OCI-LY7 (cell line): Measurements from ENCODE around the gene HDAC9. TPM values are rescaled to one million over a fixed set of nuclear protein-coding genes. Genes with fewer than 3 reads are reported as not detected.

ENCODE experiments used
- BruUV-seq: library from RNA; stranded (reverse); fragments of 400-500 nt; replicated peaks from 2 replicates; lab custom pipeline; 2021; lab: Mats Ljungman, UMichigan
- CTCF ChIA-PET: fragments of 300-600 bp; sonication (Branson Sonifier 250); formaldehyde crosslinking; loops from one replicate; lab custom pipeline; 2022; ENCODE audit warnings: antibody characterized with exemption; ENCODE audit not compliant: unreplicated experiment; lab: Charles Lee
- POLR2A ChIA-PET: fragments of 300-600 bp; sonication (Branson Sonifier 250); formaldehyde crosslinking; loops from one replicate; lab custom pipeline; 2022; ENCODE audit warnings: antibody characterized with exemption; lab: Charles Lee
- DNase-seq: peaks from one replicate; pipeline ENCODE4 v3.0.0-alpha.2; 2015; ENCODE audit warnings: low spot score
- H2AFZ ChIP-seq: fragments of 200-600 bp; sonication (generic), shearing (Covaris generic); 2 replicates; pipeline ENCODE4 v1.6.1; 2014; ENCODE audit warnings: mild to moderate bottlenecking, antibody characterized with exemption, low read length, moderate library complexity
- H3K27ac ChIP-seq: fragments of 200-600 bp; sonication (generic); 2 replicates; pipeline ENCODE4 v1.5.1; 2014; ENCODE audit warnings: mixed run types, low read depth, mild to moderate bottlenecking, moderate library complexity, low read length, inconsistent platforms; ENCODE audit not compliant: poor library complexity, severe bottlenecking
- H3K36me3 ChIP-seq: fragments of 200-600 bp; sonication (generic); 2 replicates; pipeline ENCODE4 v1.6.1; 2014; ENCODE audit warnings: mild to moderate bottlenecking, antibody characterized with exemption, low read length, moderate library complexity, mixed read lengths; ENCODE audit not compliant: insufficient read depth
- H3K4me1 ChIP-seq: fragments of 200-600 bp; sonication (generic); 2 replicates; pipeline ENCODE4 v1.5.1; 2014; ENCODE audit warnings: mild to moderate bottlenecking, low read length; ENCODE audit not compliant: insufficient read depth, poor library complexity, severe bottlenecking
- H3K4me2 ChIP-seq: fragments of 200-600 bp; sonication (generic); 2 replicates; pipeline ENCODE4 v1.6.1; 2014; ENCODE audit warnings: mild to moderate bottlenecking, low read length
- H3K4me3 ChIP-seq: fragments of 200-600 bp; sonication (generic); 2 replicates; pipeline ENCODE4 v1.5.1; 2014; ENCODE audit warnings: mild to moderate bottlenecking, low read depth, low read length; ENCODE audit not compliant: poor library complexity, severe bottlenecking
- H3K79me2 ChIP-seq: fragments of 200-600 bp; sonication (generic); 2 replicates; pipeline ENCODE4 v1.6.1; 2016; ENCODE audit warnings: low read depth, mild to moderate bottlenecking, low read length, moderate library complexity, mixed read lengths; ENCODE audit not compliant: insufficient read depth
- H3K9me2 ChIP-seq: fragments of 200-600 bp; sonication (generic); 2 replicates; pipeline ENCODE4 v1.6.1; 2016; ENCODE audit warnings: mild to moderate bottlenecking, low read length, mixed read lengths; ENCODE audit not compliant: insufficient read depth
- H3K9me3 ChIP-seq: fragments of 200-600 bp; sonication (generic); 2 replicates; pipeline ENCODE4 v1.6.1; 2014; ENCODE audit warnings: mild to moderate bottlenecking, mixed run types, low read length, mixed read lengths
- H4K20me1 ChIP-seq: fragments of 200-600 bp; sonication (generic); 2 replicates; pipeline ENCODE4 v1.6.1; 2014; ENCODE audit warnings: mild to moderate bottlenecking, antibody characterized with exemption, low read length, moderate library complexity, mixed read lengths; ENCODE audit not compliant: insufficient read depth
- CTCF ChIP-seq: fragments of 200-600 bp; sonication (generic); conservative IDR thresholded peaks from 2 replicates; pipeline ENCODE4 v1.5.1; 2014; ENCODE audit warnings: mild to moderate bottlenecking, antibody characterized with exemption, low read length, moderate library complexity, mixed read lengths
- EZH2phosphoT487 ChIP-seq: fragments of 200-600 bp; sonication (generic); IDR thresholded peaks from 2 replicates; pipeline ENCODE4 v1.6.1; 2018; ENCODE audit warnings: low read depth, borderline replicate concordance, mild to moderate bottlenecking, mixed run types, antibody characterized with exemption, low read length, moderate library complexity, mixed read lengths
- intact Hi-C: fragments of 100-400 bp; cut with micrococcal nuclease; formaldehyde crosslinking; loops from one replicate; pipeline ENCODE4 v1.10.0; 2022; ENCODE audit not compliant: unreplicated experiment
- total RNA-seq, 2 experiments: library from RNA; depleted of rRNA in 1 of 2; stranded (reverse); fragments of >200 nt in 1 of 2; shearing (Covaris generic) in 1 of 2; gene quantifications; 2 replicates each; pipeline ENCODE4 v1.2.3, GENCODE V29; 2014 to 2022

Gene HDAC9
- total RNA-seq, 2 experiments from 2014 or later = 58.8 to 91.7 TPM

GRCh38 chr7:18941207-18941606, 445.7 kb downstream of the HDAC9 start:
- TF ChIP-seq EZH2phosphoT487 (no peak), CTCF (no peak)

GRCh38 chr7:18948521-18948920, 453.0 kb downstream of the HDAC9 start:
- Histone ChIP-seq H3K4me1 (no peaks in the 10 kb centered on the region), H3K9me2 (no peaks in the 10 kb centered on the region), H4K20me1 (no peaks in the 10 kb centered on the region), H3K36me3 (no peaks in the 10 kb centered on the region), H3K79me2 (no peaks in the 10 kb centered on the region), H3K4me3 (no peak overlapping the region), H3K9me3 (no peaks in the 10 kb centered on the region), H3K27ac (no peak overlapping the region), H3K4me2 (no peak overlapping the region), H2AFZ (no peak overlapping the region)
- POLR2A ChIA-PET = no interaction called here
- intact Hi-C loops = no loop called here
- CTCF ChIA-PET = no interaction called here
- BruUV-seq = no TSS peak
- TF ChIP-seq CTCF (no peak), EZH2phosphoT487 (no peak)
- DNase-seq = no peak

More at GRCh38 chr7:18941207-18941606, 445.7 kb downstream of the HDAC9 start:
- Histone ChIP-seq H3K4me2 (no peak overlapping the region), H3K4me1 (no peaks in the 10 kb centered on the region), H3K4me3 (no peak overlapping the region), H4K20me1 (no peaks in the 10 kb centered on the region), H3K79me2 (no peaks in the 10 kb centered on the region), H3K36me3 (no peaks in the 10 kb centered on the region), H3K9me3 (no peaks in the 10 kb centered on the region), H3K9me2 (no peaks in the 10 kb centered on the region), H2AFZ (no peak overlapping the region), H3K27ac (no peak overlapping the region)
- no TSS peak for BruUV-seq
- no peak for DNase-seq
- intact Hi-C loops = no loop called here
- ChIA-PET POLR2A (interaction anchor here (0.6 kb wide), 1 partner anchor 26 kb away, joined by 3 read pairs; no protein-coding TSS in a partner anchor), CTCF (no interaction called here)

- no peak for TF ChIP-seq EZH2phosphoT487
- TF ChIP-seq CTCF = no peak
- Histone ChIP-seq H4K20me1 (no peaks in the 10 kb centered on the region), H3K9me2 (no peaks in the 10 kb centered on the region), H3K4me3 (no peak overlapping the region), H3K9me3 (no peaks in the 10 kb centered on the region), H3K4me1 (no peaks in the 10 kb centered on the region), H2AFZ (no peak overlapping the region), H3K4me2 (no peak overlapping the region), H3K79me2 (no peaks in the 10 kb centered on the region), H3K27ac (no peak overlapping the region), H3K36me3 (no peaks in the 10 kb centered on the region)
- DNase-seq = no peak
- CTCF ChIA-PET = no interaction called here
- POLR2A ChIA-PET = interaction anchor here (0.6 to 1.2 kb wide), 3 partner anchors 9 to 1218 kb away, joined by 3 to 5 read pairs (median 4); no protein-coding TSS in a partner anchor
- intact Hi-C loops = no loop called here
- no TSS peak for BruUV-seq
These were observed 457.3 kb downstream of the HDAC9 start for GRCh38 chr7:18952846-18953245.
